Heart right ventricle (tissue), 16 donors: ENCODE results near the gene TEX13B. TPM values are rescaled to one million over a fixed set of nuclear protein-coding genes. Genes with fewer than 3 reads are reported as not detected.

ENCODE experiments used
- ATAC-seq, 8 donors: fragments of 200-7000 bp; cut with Tn5 transposase; one replicate each; pipeline ENCODE4 v1.9.1; 2020; ENCODE audit warnings: mild to moderate bottlenecking in 8 of 8, moderate library complexity in 8 of 8, moderate number of reproducible peaks in 1 of 8
- DNase-seq, 2 donors: peaks; one replicate each; pipeline ENCODE4 v3.0.0-alpha.2; 2020
- H3K27ac ChIP-seq, 10 donors: fragments of 200-600 bp; sonication (generic) in 2 of 10; one replicate each; pipeline versions ENCODE4 v1.5.0 to v1.8.0; 2020 to 2022; ENCODE audit warnings: mild to moderate bottlenecking in 3 of 10
- H3K27me3 ChIP-seq, 7 donors: fragments of 200-600 bp; one replicate each; pipeline ENCODE4 v1.8.0; 2021 to 2022; ENCODE audit warnings: mild to moderate bottlenecking in 2 of 7
- H3K36me3 ChIP-seq, 9 donors: fragments of 200-600 bp; sonication (generic) in 1 of 9; one replicate each; pipeline versions ENCODE4 v1.5.0 to v1.8.0; 2020 to 2022; ENCODE audit warnings: mild to moderate bottlenecking in 2 of 9
- H3K4me1 ChIP-seq, 9 donors: fragments of 200-600 bp; sonication (generic) in 1 of 9; one replicate each; pipeline versions ENCODE4 v1.5.0 to v1.8.0; 2020 to 2022; ENCODE audit warnings: mild to moderate bottlenecking in 4 of 9
- H3K4me3 ChIP-seq, 10 donors: fragments of 200-600 bp; sonication (generic) in 2 of 10; one replicate each; pipeline versions ENCODE4 v1.5.0 to v1.8.0; 2020 to 2022; ENCODE audit warnings: mild to moderate bottlenecking in 7 of 10, moderate library complexity in 2 of 10
- H3K9me3 ChIP-seq, 11 donors: fragments of 200-600 bp in 10 of 11; sonication (generic) in 2 of 11; one replicate each; pipeline versions ENCODE4 v1.5.0 to v1.8.0; 2013 to 2022; ENCODE audit warnings: mild to moderate bottlenecking in 2 of 11, control low read depth in 1 of 11, moderate library complexity in 1 of 11
- CTCF ChIP-seq, 9 donors: fragments of 200-600 bp; sonication (generic) in 2 of 9; IDR thresholded peaks; one replicate each; pipeline versions ENCODE4 v1.5.0 to v1.8.0; 2021 to 2022; ENCODE audit warnings: antibody characterized with exemption in 9 of 9, mild to moderate bottlenecking in 5 of 9, moderate library complexity in 1 of 9
- WGBS, 2 donors: extraction: QIAGEN DNeasy Blood & Tissue Kit; methylation state at CpG; one replicate each; pipeline ENCODE4 v1.1.7; 2013; ENCODE audit warnings: inconsistent platforms in 1 of 2; 5-methylcytosine and 5-hydroxymethylcytosine counted together
- intact Hi-C, 10 donors: fragments of 100-400 bp; cut with DNase I; formaldehyde crosslinking; loops; one replicate each; pipeline versions ENCODE4 v1.11.1 to v1.14.2; 2022
- polyA plus RNA-seq, 2 donors: library from polyadenylated mRNA; stranded (reverse); fragments of 200-250 nt; gene quantifications; one replicate each; pipeline ENCODE4 v1.2.3, GENCODE V29; 2013
- total RNA-seq, 10 donors: library from RNA; stranded (reverse); fragmentation: NEBNext Ultra II Directional in 3 of 10; extraction: Animal tissue kit (Norgen Biotek cat#: 25700) in 3 of 10; gene quantifications; one replicate each; pipeline versions ENCODE4 v1.2.1 to v1.2.4, GENCODE V29; 2021 to 2023
- donor health status: Arrhythmogenic right ventricular cardiomyopathy.
- donor health status: ischemic (EF 13 %, LVEDD 7.1; RV severe dilation, severe dysfunction).
- donor health status: healthy with polysubstance abuse.
- donor health status: DM: no; HTN: yes; CAD: no.
- donor health status: DM: no; HTN: no; CAD: no.
- donor health status: ischemic (EF 25% LVEDD 6.9; RV normal size, moderate dysfunction).
- donor health status: ischemic (EF 25% LVEDD 5.7; RV mildly dilated, moderate dysfunction).
- donor health status: healthy.
- donor health status: DM: yes; HTN: yes; CAD: no.
- donor health status: Ischemic cardiomyopathy.
- donor health status: ischemic (EF 35%, LVEDD 5.7; RV mildly dilated, moderate dysfunction).
- donor health status: nonischemic (EF 11% LVEDD 7.7; RV severe dilation, severe dysfunction).
- donor health status: DM: yes; HTN: yes; CAD: no.
- donor health status: PGD.
- donor health status: ischemic (EF 29% LVEDD 5.4; RV normal size, mild dysfunction).
- donor health status: nonischemic (EF 23%, LVEDD 6.1; RV moderate dilation, normal function).

Gene TEX13B
- total and polyA plus RNA-seq, 12 donors = not detected

DNA sequence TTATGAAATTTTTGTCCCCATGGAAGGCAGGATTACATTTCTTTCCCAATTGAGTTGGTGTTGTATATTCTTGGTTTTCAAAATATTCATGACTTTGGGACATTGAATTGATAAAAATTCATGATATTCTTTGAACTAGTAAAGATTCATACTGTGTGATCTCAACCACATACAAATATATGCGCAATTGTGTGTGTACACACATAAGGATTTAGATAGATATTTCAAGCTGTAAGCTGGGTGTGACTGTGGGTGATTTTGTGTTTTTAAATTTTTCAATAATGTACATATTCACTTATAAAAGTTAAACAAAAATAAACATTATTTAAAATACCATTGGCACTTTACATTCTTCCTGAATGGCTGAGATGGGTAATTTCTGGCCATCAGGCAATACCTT is 43.2 kb upstream of the TEX13B start:
- TF ChIP-seq CTCF (IDR thresholded peaks at IDR 0.05) = no peak
- DNase-seq = no peak
- Histone ChIP-seq H3K4me1 (no peaks in the 10 kb centered on the region), H3K36me3 (no peaks in the 10 kb centered on the region), H3K9me3 (no peaks in the 10 kb centered on the region), H3K27me3 (peaks cover 0 to 71% (median 0%) of the 10 kb centered on the region in 7 donors), H3K4me3 (no peak overlapping the region), H3K27ac (no peak overlapping the region)
- intact Hi-C loops = loop anchor here in 5 of 10 donors (5.0 to 10.0 kb wide), 3 partner anchors 37 to 109 kb away; no protein-coding TSS in a partner anchor
- WGBS, 2 donors = 100% methylated on average over 1 of the region's 1 CpG
- ATAC-seq = no peak

- intact Hi-C loops = loop anchor here in 5 of 10 donors (5.0 to 10.0 kb wide), 4 partner anchors 50 to 115 kb away; no protein-coding TSS in a partner anchor
- WGBS, 2 donors = 73 to 100% methylated on average over 1 of the region's 1 CpG
- no peak for TF ChIP-seq CTCF (IDR thresholded peaks at IDR 0.05)
Observed at GRCh38 chrX:108022491-108023089, 40.4 kb upstream of the TEX13B start.

GRCh38 chrX:108020631-108021030 is 38.5 kb upstream of the TEX13B start:
- no peak for ATAC-seq
- Histone ChIP-seq H3K27ac (no peak overlapping the region), H3K9me3 (no peaks in the 10 kb centered on the region), H3K36me3 (no peaks in the 10 kb centered on the region), H3K4me1 (no peaks in the 10 kb centered on the region), H3K27me3 (peaks cover 0 to 36% (median 0%) of the 10 kb centered on the region in 7 donors), H3K4me3 (no peak overlapping the region)
- intact Hi-C loops = loop anchor here in 6 of 10 donors (2.0 to 10.0 kb wide), 5 partner anchors 52 to 118 kb away; no protein-coding TSS in a partner anchor
- TF ChIP-seq CTCF (IDR thresholded peaks at IDR 0.05) = peak; percentile 10 to 54 (median 47)
- no peak for DNase-seq
- WGBS, 2 donors = 36 to 39% methylated on average over 2 of the region's 2 CpGs

More at GRCh38 chrX:108022491-108023089, 40.4 kb upstream of the TEX13B start:
- no peak overlapping the region for H3K27ac ChIP-seq
- no peaks in the 10 kb centered on the region for H3K9me3 ChIP-seq
- H3K27me3 ChIP-seq = peaks cover 0 to 55% (median 0%) of the 10 kb centered on the region in 7 donors
- H3K4me1 ChIP-seq = no peaks in the 10 kb centered on the region
- no peak overlapping the region for H3K4me3 ChIP-seq
- no peaks in the 10 kb centered on the region for H3K36me3 ChIP-seq
- DNase-seq (no peak), ATAC-seq (no peak)

DNA sequence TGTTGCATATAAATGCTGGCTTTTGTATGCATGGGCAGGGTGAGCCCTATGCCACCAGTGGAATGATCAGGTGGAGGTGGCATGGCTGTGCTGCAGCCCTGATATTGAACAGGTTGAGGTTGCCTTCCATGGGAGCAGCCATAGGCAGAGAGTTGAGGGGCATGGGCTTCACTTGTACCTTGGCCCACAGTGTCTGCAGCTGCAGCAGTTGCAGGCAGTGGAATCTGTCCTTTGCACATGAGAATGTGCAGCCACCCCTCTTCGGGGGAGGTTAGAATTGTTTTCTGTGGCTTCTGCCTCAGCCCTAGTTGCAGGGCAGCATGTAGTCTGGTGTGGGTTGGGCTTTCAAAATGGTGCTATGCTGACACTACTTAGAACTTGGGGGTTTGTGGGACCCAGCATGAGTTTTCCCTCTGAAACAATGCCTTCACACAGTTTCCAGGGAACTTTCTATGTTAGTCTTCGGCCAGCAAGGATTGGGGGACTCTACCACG is 37.3 kb upstream of the TEX13B start:
- H3K36me3 ChIP-seq = no peaks in the 10 kb centered on the region
- peaks cover 0 to under 1% (median 0%) of the 10 kb centered on the region in 11 donors for H3K9me3 ChIP-seq
- no peak for ATAC-seq
- H3K4me3 ChIP-seq = peak overlapping the region in 1 of 10 donors; percentile 16
- DNase-seq = no peak
- H3K4me1 ChIP-seq = no peaks in the 10 kb centered on the region
- no peak overlapping the region for H3K27ac ChIP-seq
- no peak for TF ChIP-seq CTCF (IDR thresholded peaks at IDR 0.05)
- peaks cover 0 to 31% (median 0%) of the 10 kb centered on the region in 7 donors for H3K27me3 ChIP-seq
- WGBS, 2 donors = 68 to 69% methylated on average over 2 to 3 of the region's 3 CpGs
- intact Hi-C loops = no loop called here
